H1 (cell line): ENCODE measurements around the gene UNC13D. TPM values are rescaled to one million over a fixed set of nuclear protein-coding genes. Genes with fewer than 3 reads are reported as not detected.

Experiments used
- CTCF ChIA-PET: fragments of 300-600 bp; sonication (Branson Sonifier 250); formaldehyde crosslinking; loops from one replicate; lab custom pipeline; 2021; ENCODE audit not compliant: partially characterized antibody; lab: Charles Lee
- POLR2A ChIA-PET: fragments of 300-600 bp; sonication (Branson Sonifier 250); formaldehyde crosslinking; loops from one replicate; lab custom pipeline; 2021; ENCODE audit warnings: inconsistent platforms; ENCODE audit not compliant: partially characterized antibody; lab: Charles Lee
- DNase-seq, 2 experiments: peaks; one replicate each; pipeline versions ENCODE4 v3.0.0 to v3.0.0-alpha.2; 2010 to 2022; ENCODE audit warnings: low spot score in 2 of 2, low read depth in 1 of 2, mixed read lengths in 1 of 2
- FAIRE-seq: peaks from 2 replicates; lab custom pipeline; 2011; peaks lifted over from hg19 to GRCh38; lab: Jason Lieb, UNC
- H2AFZ ChIP-seq: 2 replicates; pipeline ENCODE4 v1.8.1; 2012; ENCODE audit warnings: low read length, inconsistent platforms
- H2AK5ac ChIP-seq: 2 replicates; pipeline ENCODE4 v1.6.1; 2013; ENCODE audit warnings: low read depth, low read length
- H2BK120ac ChIP-seq: replicated peaks from 2 replicates; pipeline ENCODE3; 2013; ENCODE audit warnings: low read depth, low read length, inconsistent platforms
- H2BK12ac ChIP-seq: 2 replicates; pipeline ENCODE4 v1.6.1; 2013; ENCODE audit warnings: low read depth, low read length
- H2BK15ac ChIP-seq: 2 replicates; pipeline ENCODE4 v1.6.1; 2013; ENCODE audit warnings: low read length
- H2BK20ac ChIP-seq: 2 replicates; pipeline ENCODE4 v1.6.1; 2013; ENCODE audit warnings: low read length
- H2BK5ac ChIP-seq: 2 replicates; pipeline ENCODE4 v1.6.1; 2013; ENCODE audit warnings: low read depth, low read length
- H3K14ac ChIP-seq: 2 replicates; pipeline ENCODE4 v1.6.1; 2013; ENCODE audit warnings: inconsistent platforms; ENCODE audit not compliant: insufficient read length
- H3K18ac ChIP-seq: 2 replicates; pipeline ENCODE4 v1.6.1; 2013; ENCODE audit warnings: low read length; ENCODE audit errors: extremely low read depth
- H3K23ac ChIP-seq: 2 replicates; pipeline ENCODE4 v1.6.1; 2013; ENCODE audit warnings: inconsistent platforms; ENCODE audit not compliant: insufficient read length
- H3K23me2 ChIP-seq: 2 replicates; pipeline ENCODE4 v1.6.1; 2013; ENCODE audit warnings: low read depth, low read length
- H3K27ac ChIP-seq: 2 replicates; pipeline ENCODE4 v1.6.1; 2011; ENCODE audit warnings: low read depth, low read length, inconsistent platforms
- H3K27me3 ChIP-seq, 4 experiments: replicated peaks in 1 of 4; 1 replicate in 1 of 4; 2 replicates in 3 of 4; pipeline versions ENCODE4 v1.6.1 to v1.8.1; 2011 to 2013; ENCODE audit warnings: low read length in 3 of 4, mild to moderate bottlenecking in 3 of 4, inconsistent platforms in 2 of 4, mixed read lengths in 2 of 4, moderate library complexity in 1 of 4; ENCODE audit not compliant: control insufficient read depth in 3 of 4, insufficient read depth in 3 of 4; ENCODE audit errors: extremely low read depth in 1 of 4
- H3K36me3 ChIP-seq, 4 experiments: 2 replicates each; pipeline versions ENCODE4 v1.6.1 to v1.8.1; 2011 to 2013; ENCODE audit warnings: mild to moderate bottlenecking in 4 of 4, low read length in 3 of 4, moderate library complexity in 2 of 4, control low read depth in 1 of 4, inconsistent platforms in 1 of 4; ENCODE audit not compliant: insufficient read depth in 4 of 4, control insufficient read depth in 2 of 4
- H3K4ac ChIP-seq: replicated peaks from 2 replicates; pipeline ENCODE3; 2013; ENCODE audit warnings: low read length, low read depth, mixed read lengths, inconsistent platforms; ENCODE audit not compliant: insufficient read length
- H3K4me1 ChIP-seq, 4 experiments: replicated peaks in 1 of 4; 1 replicate in 1 of 4; 2 replicates in 3 of 4; pipeline versions ENCODE4 v1.6.1 to v1.8.1; 2011 to 2013; ENCODE audit warnings: low read length in 3 of 4, inconsistent platforms in 2 of 4, mixed read lengths in 1 of 4; ENCODE audit not compliant: insufficient read depth in 4 of 4, control insufficient read depth in 3 of 4
- H3K4me2 ChIP-seq, 2 experiments: 2 replicates each; pipeline versions ENCODE4 v1.6.1 to v1.8.1; 2011 to 2013; ENCODE audit warnings: low read depth in 2 of 2, low read length in 2 of 2, control low read depth in 1 of 2, inconsistent platforms in 1 of 2, mild to moderate bottlenecking in 1 of 2; ENCODE audit not compliant: insufficient read depth in 1 of 2
- H3K4me3 ChIP-seq, 4 experiments: fragments of 200-600, 300-600 bp in 1 of 4; sonication (generic), shearing (Covaris generic), sonication (Bioruptor Twin) in 1 of 4; 2 replicates each; pipeline versions ENCODE4 v1.5.1 to v1.8.1; 2011 to 2016; ENCODE audit warnings: low read length in 4 of 4, low read depth in 3 of 4, control low read depth in 2 of 4, inconsistent platforms in 2 of 4, mild to moderate bottlenecking in 2 of 4, mixed read lengths in 1 of 4, moderate library complexity in 1 of 4; ENCODE audit not compliant: insufficient read depth in 2 of 4; ENCODE audit errors: extremely low read depth in 1 of 4
- H3K56ac ChIP-seq: replicated peaks from 2 replicates; pipeline ENCODE3; 2013; ENCODE audit warnings: low read depth, mild to moderate bottlenecking, mixed read lengths, low read length, inconsistent platforms; ENCODE audit not compliant: insufficient read length
- H3K79me1 ChIP-seq: 2 replicates; pipeline ENCODE4 v1.6.1; 2013; ENCODE audit warnings: low read depth, low read length, control low read depth
- H3K79me2 ChIP-seq, 2 experiments: 2 replicates each; pipeline versions ENCODE4 v1.6.1 to v1.8.1; 2012 to 2013; ENCODE audit warnings: low read length in 2 of 2, mild to moderate bottlenecking in 2 of 2, inconsistent platforms in 1 of 2; ENCODE audit not compliant: insufficient read depth in 2 of 2, control insufficient read depth in 1 of 2
- H3K9ac ChIP-seq, 4 experiments: replicated peaks in 1 of 4; 1 replicate in 1 of 4; 2 replicates in 3 of 4; pipeline versions ENCODE4 v1.6.1 to v1.8.1; 2011 to 2013; ENCODE audit warnings: low read depth in 3 of 4, low read length in 3 of 4, control low read depth in 2 of 4, mild to moderate bottlenecking in 2 of 4, moderate library complexity in 2 of 4, inconsistent platforms in 1 of 4; ENCODE audit errors: extremely low read depth in 1 of 4
- H3K9me3 ChIP-seq, 2 experiments: 2 replicates each; pipeline versions ENCODE4 v1.6.1 to v1.8.1; 2012 to 2013; ENCODE audit warnings: mild to moderate bottlenecking in 2 of 2, moderate library complexity in 2 of 2, control low read depth in 1 of 2, inconsistent platforms in 1 of 2, low read depth in 1 of 2, low read length in 1 of 2, mixed read lengths in 1 of 2; ENCODE audit not compliant: insufficient read depth in 2 of 2
- H4K20me1 ChIP-seq, 2 experiments: replicated peaks in 1 of 2; 2 replicates each; pipeline versions ENCODE3 to v1.8.1; 2011 to 2013; ENCODE audit warnings: inconsistent platforms in 2 of 2, low read length in 2 of 2, mild to moderate bottlenecking in 1 of 2; ENCODE audit not compliant: insufficient read depth in 2 of 2, control insufficient read depth in 1 of 2
- H4K5ac ChIP-seq: 2 replicates; pipeline ENCODE4 v1.6.1; 2013; ENCODE audit warnings: low read length, low read depth, mixed read lengths, inconsistent platforms; ENCODE audit not compliant: insufficient read length
- H4K8ac ChIP-seq: 2 replicates; pipeline ENCODE4 v1.8.0; 2013; ENCODE audit warnings: mild to moderate bottlenecking, moderate library complexity, low read length, inconsistent platforms; ENCODE audit not compliant: insufficient read depth; ENCODE audit errors: extremely low read depth
- H4K91ac ChIP-seq: replicated peaks from 2 replicates; pipeline ENCODE3; 2013; ENCODE audit warnings: low read length, mixed read lengths, inconsistent platforms; ENCODE audit not compliant: insufficient read length
- ASH2L ChIP-seq: fragments of 200-600, 300-600 bp; sonication (generic); IDR thresholded peaks from one replicate; pipeline ENCODE4 v1.7.1; 2017; ENCODE audit warnings: low read length
- BACH1 ChIP-seq: IDR thresholded peaks from 2 replicates; pipeline ENCODE4 v1.6.1; 2012; ENCODE audit warnings: low read length, improper control_type of control experiment
- CHD2 ChIP-seq: IDR thresholded peaks from 2 replicates; pipeline ENCODE4 v1.6.1; 2012; ENCODE audit warnings: low read length, improper control_type of control experiment
- CTBP2 ChIP-seq: IDR thresholded peaks from 2 replicates; pipeline ENCODE4 v1.7.0; 2011; ENCODE audit warnings: borderline replicate concordance, mild to moderate bottlenecking, moderate library complexity, mixed read lengths, low read length; ENCODE audit not compliant: insufficient read depth, insufficient read length
- EGR1 ChIP-seq: IDR thresholded peaks from 2 replicates; pipeline ENCODE4 v1.6.1; 2011; ENCODE audit warnings: low read depth, low read length, borderline replicate concordance
- JUND ChIP-seq: IDR thresholded peaks from 2 replicates; pipeline ENCODE4 v1.6.1; 2011; ENCODE audit warnings: mild to moderate bottlenecking, improper control_type of control experiment, low read length
- RBBP5 ChIP-seq: IDR thresholded peaks from 2 replicates; pipeline ENCODE4 v1.7.1; 2012; ENCODE audit warnings: low read depth, mild to moderate bottlenecking, inconsistent platforms, low read length, moderate library complexity, borderline replicate concordance
- RFX5 ChIP-seq: IDR thresholded peaks from 2 replicates; pipeline ENCODE4 v1.6.1; 2011; ENCODE audit warnings: low read depth, low read length, improper control_type of control experiment, borderline replicate concordance
- SAP30 ChIP-seq: fragments of 300-600 bp; sonication (generic); IDR thresholded peaks from 2 replicates; pipeline ENCODE4 v1.7.1; 2012; ENCODE audit warnings: low read length, moderate library complexity, mild to moderate bottlenecking, inconsistent platforms; ENCODE audit not compliant: insufficient read depth, insufficient replicate concordance
- TBP ChIP-seq: IDR thresholded peaks from 2 replicates; pipeline ENCODE4 v1.6.1; 2011; ENCODE audit warnings: low read depth, low read length, improper control_type of control experiment
- TCF12 ChIP-seq: IDR thresholded peaks from 2 replicates; pipeline ENCODE4 v1.6.1; 2011; ENCODE audit warnings: low read depth, mild to moderate bottlenecking, low read length
- YY1 ChIP-seq: IDR thresholded peaks from 2 replicates; pipeline ENCODE4 v1.6.1; 2011; ENCODE audit warnings: low read depth, mild to moderate bottlenecking, low read length
- WGBS, 2 experiments: shearing (Covaris generic) in 1 of 2; methylation state at CpG; one replicate each; pipeline versions ENCODE4 v1.1.6 to v1.1.7; 2013 to 2015; ENCODE audit warnings: low lambda C conversion rate in 2 of 2, mixed read lengths in 2 of 2, inconsistent platforms in 1 of 2, low coverage in 1 of 2, missing lambda C conversion rate in 1 of 2; ENCODE audit not compliant: insufficient replicate concordance in 2 of 2, insufficient coverage in 1 of 2, insufficient read length in 1 of 2; ENCODE audit errors: extremely low coverage in 1 of 2, missing lambda C conversion rate in 1 of 2; 5-methylcytosine and 5-hydroxymethylcytosine counted together
- polyA plus RNA-seq, 7 experiments: library from polyadenylated mRNA; depleted of rRNA in 3 of 7; stranded (reverse) in 5 of 7; unstranded in 2 of 7; fragments of >200 nt in 5 of 7; fragments of 200-250 nt in 2 of 7; gene quantifications; 1 replicate in 5 of 7; 2 replicates in 1 of 7; 4 replicates in 1 of 7; pipeline versions ENCODE4 v1.2.1 to v1.2.3, GENCODE V29; 2011 to 2013; ENCODE audit warnings: missing spikeins in 2 of 7, mixed read lengths in 2 of 7
- total RNA-seq: library from RNA; stranded (reverse); fragmentation: NEBNext Ultra II Directional; extraction: Animal tissue kit (Norgen Biotek cat#: 25700); gene quantifications from 2 replicates; pipeline ENCODE4 v1.2.1, GENCODE V29; 2021
- TF ChIP-seq, protein P1 (sequence below): IDR thresholded peaks from 2 replicates; pipeline ENCODE4 v1.6.1; 2012; ENCODE audit warnings: inconsistent platforms
- TF ChIP-seq, protein P2 (sequence below): IDR thresholded peaks from 2 replicates; pipeline ENCODE4 v1.6.1; 2011; ENCODE audit warnings: low read depth, mild to moderate bottlenecking, low read length; ENCODE audit not compliant: insufficient read depth

Gene UNC13D
- total and polyA plus RNA-seq, 2 of the 8 experiments (the other 6 are each of a cell fraction or from before 2014, with no cell fraction given) = 3.6 to 8.4 TPM

DNA sequence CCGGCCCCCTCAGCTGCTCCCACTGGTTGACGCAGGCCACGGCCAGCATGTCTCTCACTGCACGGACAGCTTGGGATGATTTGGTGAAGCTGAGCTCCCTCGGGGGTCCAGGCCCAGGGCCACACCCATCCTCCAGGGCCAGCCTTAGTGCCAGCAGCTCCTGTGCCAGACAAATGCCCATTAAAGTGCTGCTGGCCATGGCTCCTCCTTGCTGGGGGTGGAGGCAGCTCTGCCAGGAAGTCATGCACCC is 31.7 kb upstream of the UNC13D start:
- H2AFZ ChIP-seq = no peak overlapping the region
- H3K9ac ChIP-seq = no peak overlapping the region
- H4K20me1 ChIP-seq = peaks cover 0 to 3% of the 10 kb centered on the region in 2 experiments
- H3K4me3 ChIP-seq = no peak overlapping the region
- H4K5ac ChIP-seq = no peak overlapping the region
- no peak overlapping the region for H4K8ac ChIP-seq
- H3K56ac ChIP-seq = no peak overlapping the region
- peaks cover 15% of the 10 kb centered on the region; the same call in 1 of the 2 replicates for H3K23me2 ChIP-seq
- no peak overlapping the region for H3K23ac ChIP-seq
- H3K4me1 ChIP-seq = peaks cover 0 to 25% (median 13%) of the 10 kb centered on the region in 4 experiments; a peak in 6 of 7 replicates
- no peak overlapping the region for H2BK20ac ChIP-seq
- H2BK5ac ChIP-seq = 0 out of 2 replicates have a peak overlapping the region, but pooled peaks have one; percentile 24
- no peaks in the 10 kb centered on the region for H3K9me3 ChIP-seq
- no peaks in the 10 kb centered on the region for H3K36me3 ChIP-seq
- H3K79me1 ChIP-seq = no peaks in the 10 kb centered on the region
- no peak overlapping the region for H4K91ac ChIP-seq
- ChIA-PET POLR2A (interaction anchor here (1.1 to 12.1 kb wide), 7 partner anchors 12 to 96 kb away, joined by 3 to 143 read pairs (median 4); partner anchors contain the start of genes TRIM65, UNK and WBP2), CTCF (interaction anchor here (0.8 to 11.3 kb wide), 19 partner anchors 9 to 158 kb away, joined by 3 to 157 read pairs (median 6); partner anchors contain the start of genes MRPL38, TRIM65 and WBP2)
- H2BK12ac ChIP-seq = peak overlapping the region; percentile 87; the same call in 1 of the 2 replicates
- no peak for FAIRE-seq
- H3K14ac ChIP-seq = no peak overlapping the region
- peak overlapping the region; percentile 8 for H3K4ac ChIP-seq
- peak overlapping the region in 1 of 2 experiments; percentile 94; a peak in 2 of 4 replicates for H3K4me2 ChIP-seq
- DNase-seq = no peak
- no peak overlapping the region for H3K27ac ChIP-seq
- H3K18ac ChIP-seq = no peak overlapping the region; the same call in 1 of the 2 replicates
- no peak overlapping the region for H2AK5ac ChIP-seq
- 98% methylated on average over 5 of the region's 5 CpGs; no CpG with 5 or more reads in 1 of the 2 experiments for WGBS, 2 experiments
- H3K79me2 ChIP-seq = no peaks in the 10 kb centered on the region
- no peak overlapping the region for H2BK120ac ChIP-seq
- H2BK15ac ChIP-seq = peak overlapping the region; percentile 88; the same call in 1 of the 2 replicates
- peaks cover 10 to 31% (median 24%) of the 10 kb centered on the region in 4 experiments for H3K27me3 ChIP-seq
- TF ChIP-seq EGR1 (no peak), CTBP2 (no peak), TBP (no peak), CHD2 (no peak), SAP30 (no peak), RBBP5 (no peak), BACH1 (no peak), RFX5 (no peak), TCF12 (no peak), JUND (no peak), YY1 (no peak), ASH2L (no peak)
- TF ChIP-seq, protein P1, sequence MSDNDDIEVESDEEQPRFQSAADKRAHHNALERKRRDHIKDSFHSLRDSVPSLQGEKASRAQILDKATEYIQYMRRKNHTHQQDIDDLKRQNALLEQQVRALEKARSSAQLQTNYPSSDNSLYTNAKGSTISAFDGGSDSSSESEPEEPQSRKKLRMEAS = no peak
- TF ChIP-seq, protein P2, sequence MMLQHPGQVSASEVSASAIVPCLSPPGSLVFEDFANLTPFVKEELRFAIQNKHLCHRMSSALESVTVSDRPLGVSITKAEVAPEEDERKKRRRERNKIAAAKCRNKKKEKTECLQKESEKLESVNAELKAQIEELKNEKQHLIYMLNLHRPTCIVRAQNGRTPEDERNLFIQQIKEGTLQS = no peak
